RWPE2 (cell line): ENCODE data around the gene SLC37A4.

ENCODE experiments used
- ATAC-seq: fragments of 200-7000 bp; cut with Tn5 transposase; 3 replicates; pipeline ENCODE4 v1.9.1; 2021; ENCODE audit warnings: low read depth
- DNase-seq: peaks from one replicate; pipeline ENCODE4 v3.0.0-alpha.2; 2020; ENCODE audit warnings: low spot score
- H3K27ac ChIP-seq: fragments of 450-650 bp; 2 replicates; pipeline ENCODE4 v1.5.1; 2017; ENCODE audit warnings: mild to moderate bottlenecking; ENCODE audit not compliant: poor library complexity, severe bottlenecking
- H3K27me3 ChIP-seq: fragments of 250-450 bp; sonication (Bioruptor Pico); 2 replicates; pipeline ENCODE4 v1.5.1; 2021; ENCODE audit warnings: mild to moderate bottlenecking, moderate library complexity; ENCODE audit not compliant: insufficient read depth, poor library complexity, severe bottlenecking
- H3K36me3 ChIP-seq: fragments of 250-450 bp; sonication (Bioruptor Pico); 2 replicates; pipeline ENCODE4 v1.5.1; 2020; ENCODE audit warnings: low read depth, mild to moderate bottlenecking, moderate library complexity
- H3K4me1 ChIP-seq: fragments of 250-450 bp; sonication (Bioruptor Pico); 2 replicates; pipeline ENCODE4 v1.5.1; 2021; ENCODE audit warnings: mild to moderate bottlenecking, moderate library complexity; ENCODE audit not compliant: insufficient read depth, poor library complexity, severe bottlenecking
- H3K4me3 ChIP-seq: fragments of 250-450 bp; sonication (Bioruptor Pico); 2 replicates; pipeline ENCODE4 v1.5.1; 2021; ENCODE audit warnings: mild to moderate bottlenecking, moderate library complexity; ENCODE audit not compliant: severe bottlenecking
- H3K9me3 ChIP-seq: fragments of 250-450 bp; sonication (Bioruptor Pico); 2 replicates; pipeline ENCODE4 v1.5.1; 2021; ENCODE audit warnings: mild to moderate bottlenecking, moderate library complexity; ENCODE audit not compliant: severe bottlenecking
- TF ChIP-seq, protein P1 (sequence below): fragments of 450-650 bp; IDR thresholded peaks from one replicate; pipeline ENCODE4 v1.5.1; 2017; ENCODE audit warnings: mild to moderate bottlenecking, moderate library complexity; ENCODE audit not compliant: poor library complexity, severe bottlenecking

The SLC37A4 gene

DNA sequence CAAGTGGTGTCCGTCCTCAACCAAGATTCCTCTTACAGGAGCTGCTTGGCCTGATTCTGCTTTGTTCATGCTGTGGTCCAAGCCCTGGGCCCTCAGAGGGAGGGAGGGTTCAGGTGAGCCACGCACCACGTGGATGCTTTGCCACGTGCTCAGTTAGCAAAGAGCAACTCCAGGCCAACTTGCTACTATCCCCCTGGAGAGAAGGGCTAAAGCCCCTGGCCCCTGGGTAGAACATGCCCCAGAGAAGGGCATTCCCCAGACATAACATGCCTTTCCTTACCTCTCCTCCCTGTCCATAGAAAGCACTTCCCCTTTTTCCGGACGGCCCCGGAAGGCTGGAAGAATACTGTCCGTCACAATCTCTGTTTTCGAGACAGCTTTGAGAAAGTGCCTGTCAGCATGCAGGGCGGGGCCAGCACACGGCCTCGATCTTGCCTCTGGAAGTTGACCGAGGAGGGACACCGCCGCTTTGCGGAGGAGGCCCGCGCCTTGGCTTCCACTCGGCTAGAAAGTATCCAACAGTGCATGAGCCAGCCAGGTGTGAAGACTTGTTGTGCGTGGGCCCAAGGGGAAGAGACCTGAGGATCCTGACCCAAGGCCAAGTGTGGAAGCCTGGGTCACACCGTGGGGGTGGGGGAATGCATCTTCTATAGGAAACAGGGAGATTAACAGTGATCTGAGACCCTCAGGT lies 50.3 kb downstream of the SLC37A4 start:
- ATAC-seq (no peak), DNase-seq (no peak)
- Histone ChIP-seq H3K4me3 (no peak overlapping the region), H3K36me3 (no peaks in the 10 kb centered on the region), H3K9me3 (no peaks in the 10 kb centered on the region), H3K27me3 (no peaks in the 10 kb centered on the region), H3K4me1 (no peaks in the 10 kb centered on the region), H3K27ac (no peak overlapping the region)
- TF ChIP-seq, protein P1, sequence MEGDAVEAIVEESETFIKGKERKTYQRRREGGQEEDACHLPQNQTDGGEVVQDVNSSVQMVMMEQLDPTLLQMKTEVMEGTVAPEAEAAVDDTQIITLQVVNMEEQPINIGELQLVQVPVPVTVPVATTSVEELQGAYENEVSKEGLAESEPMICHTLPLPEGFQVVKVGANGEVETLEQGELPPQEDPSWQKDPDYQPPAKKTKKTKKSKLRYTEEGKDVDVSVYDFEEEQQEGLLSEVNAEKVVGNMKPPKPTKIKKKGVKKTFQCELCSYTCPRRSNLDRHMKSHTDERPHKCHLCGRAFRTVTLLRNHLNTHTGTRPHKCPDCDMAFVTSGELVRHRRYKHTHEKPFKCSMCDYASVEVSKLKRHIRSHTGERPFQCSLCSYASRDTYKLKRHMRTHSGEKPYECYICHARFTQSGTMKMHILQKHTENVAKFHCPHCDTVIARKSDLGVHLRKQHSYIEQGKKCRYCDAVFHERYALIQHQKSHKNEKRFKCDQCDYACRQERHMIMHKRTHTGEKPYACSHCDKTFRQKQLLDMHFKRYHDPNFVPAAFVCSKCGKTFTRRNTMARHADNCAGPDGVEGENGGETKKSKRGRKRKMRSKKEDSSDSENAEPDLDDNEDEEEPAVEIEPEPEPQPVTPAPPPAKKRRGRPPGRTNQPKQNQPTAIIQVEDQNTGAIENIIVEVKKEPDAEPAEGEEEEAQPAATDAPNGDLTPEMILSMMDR, result no peak

DNA sequence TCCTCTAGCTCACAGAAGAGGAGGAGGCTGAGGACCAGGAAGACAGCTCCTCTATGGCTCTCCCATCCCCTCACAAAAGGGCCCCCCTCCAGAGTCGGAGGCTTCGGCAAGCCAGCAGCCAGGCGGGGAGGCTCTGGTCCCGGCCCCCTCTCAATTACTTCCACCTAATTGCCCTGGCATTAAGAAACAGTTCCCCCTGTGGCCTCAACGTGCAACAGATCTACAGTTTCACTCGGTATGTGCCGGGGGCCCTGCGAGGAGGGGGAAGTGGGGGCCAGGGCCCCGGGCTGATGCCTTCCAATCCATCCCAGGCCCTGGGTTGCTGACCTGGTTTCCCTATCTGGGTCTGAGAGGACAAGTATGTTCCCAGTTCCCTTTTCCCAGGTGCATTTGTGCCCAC lies 51.2 kb downstream of the SLC37A4 start:
- TF ChIP-seq, protein P1, result no peak

DNA sequence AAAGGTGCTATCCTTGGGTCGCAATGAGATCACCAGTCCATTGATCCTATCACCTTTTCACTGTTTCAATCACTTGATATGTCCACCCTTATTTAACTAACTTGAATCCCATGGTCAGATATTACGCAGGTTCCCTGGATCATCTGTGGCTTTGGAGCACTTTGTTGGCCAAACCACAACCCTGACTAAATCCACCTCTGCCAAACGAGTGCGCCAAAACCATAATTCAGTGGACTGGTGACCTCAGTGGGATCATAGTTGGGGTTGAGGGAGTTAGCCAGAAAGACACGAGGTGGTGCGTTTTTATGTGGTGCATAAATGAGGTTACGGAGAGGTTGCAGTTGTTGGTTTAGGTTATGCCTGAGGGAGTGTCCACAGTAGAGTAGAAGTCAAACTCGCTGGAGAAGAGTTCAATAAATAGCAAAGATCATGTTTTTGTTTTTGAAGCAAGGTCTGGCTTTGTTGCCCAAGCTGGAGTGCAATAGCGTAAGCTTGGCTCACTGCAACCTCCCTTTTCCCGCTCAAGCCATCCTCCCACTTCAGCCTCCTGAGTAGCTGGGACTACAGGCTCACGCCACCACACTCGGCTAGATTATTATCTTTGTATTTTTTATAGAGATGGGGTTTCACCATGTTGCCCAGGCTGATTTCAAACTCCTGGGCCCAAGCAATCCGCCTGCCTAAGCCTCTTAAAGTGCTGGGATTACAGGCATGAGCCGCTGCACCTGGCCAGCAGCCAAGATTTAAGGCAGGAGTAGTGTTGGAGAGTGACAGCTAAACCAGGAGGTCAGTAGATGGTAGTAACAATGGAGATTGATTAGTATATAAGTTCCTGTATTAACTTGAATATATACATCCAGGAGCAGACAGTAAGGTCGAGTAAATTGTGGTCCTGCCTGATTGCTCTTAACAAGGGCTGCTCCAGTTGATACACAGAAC lies 54.6 kb downstream of the SLC37A4 start:
- no peak for DNase-seq
- ATAC-seq, result no peak
- no peaks in the 10 kb centered on the region for H3K27me3 ChIP-seq
- TF ChIP-seq, protein P1, result no peak
- no peaks in the 10 kb centered on the region for H3K9me3 ChIP-seq
- H3K4me1 ChIP-seq, result no peaks in the 10 kb centered on the region
- no peaks in the 10 kb centered on the region for H3K36me3 ChIP-seq
- H3K27ac ChIP-seq, result no peak overlapping the region
- no peak overlapping the region for H3K4me3 ChIP-seq

More for the DNA sequence above, 51.2 kb downstream of the SLC37A4 start:
- Histone ChIP-seq H3K4me1 (no peaks in the 10 kb centered on the region), H3K27me3 (no peaks in the 10 kb centered on the region), H3K27ac (no peak overlapping the region), H3K9me3 (no peaks in the 10 kb centered on the region), H3K36me3 (no peaks in the 10 kb centered on the region), H3K4me3 (no peak overlapping the region)
- no peak for DNase-seq
- ATAC-seq, result no peak
